GM21447 (cell line): ENCODE measurements around the gene PHLDA3.
"Not testable (repeated sequence)": the region's sequence is repeated elsewhere in the genome, so short reads cannot be mapped to it uniquely, and the experiment has no call there.

Experiments used
- ATAC-seq: cut with Tn5 transposase; IDR thresholded peaks from one replicate; pipeline ENCODE4 v1.9.1; 2021; ENCODE audit not compliant: unreplicated experiment

PHLDA3 gene

GRCh38 chr1:201487742-201488141 is 18.8 kb upstream of the PHLDA3 start:
- no peak for ATAC-seq

GRCh38 chr1:201486187-201486586 is 17.2 kb upstream of the PHLDA3 start:
- no peak for ATAC-seq

DNA sequence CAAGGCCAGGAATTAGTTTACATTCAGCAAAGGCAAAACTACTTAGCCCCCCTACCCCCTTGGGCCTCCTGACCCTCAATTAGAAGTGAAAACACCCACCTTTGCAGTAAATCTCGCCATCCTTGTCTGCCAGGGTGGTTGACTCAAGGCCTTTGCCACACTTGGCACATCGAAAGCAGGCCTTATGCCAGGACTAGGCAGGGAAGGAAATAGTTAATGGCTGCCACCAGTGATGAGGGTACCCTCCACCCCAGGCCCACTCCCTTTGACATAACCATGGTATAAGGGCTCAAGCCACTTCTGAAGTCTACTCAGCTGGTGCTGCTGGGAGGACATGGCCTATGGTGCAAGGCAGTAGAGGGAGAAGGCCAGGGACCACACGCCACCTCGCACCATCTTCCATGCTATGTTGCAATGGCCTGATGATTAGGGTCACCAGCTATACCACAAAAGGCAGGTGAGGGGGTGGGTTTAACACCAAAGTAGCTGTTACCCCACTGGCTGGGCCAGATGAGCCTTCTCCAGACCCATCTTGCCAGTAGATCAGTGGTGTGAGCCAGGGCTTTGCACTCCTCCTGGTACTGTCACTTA is 16.3 kb upstream of the PHLDA3 start:
- no peak for ATAC-seq

DNA sequence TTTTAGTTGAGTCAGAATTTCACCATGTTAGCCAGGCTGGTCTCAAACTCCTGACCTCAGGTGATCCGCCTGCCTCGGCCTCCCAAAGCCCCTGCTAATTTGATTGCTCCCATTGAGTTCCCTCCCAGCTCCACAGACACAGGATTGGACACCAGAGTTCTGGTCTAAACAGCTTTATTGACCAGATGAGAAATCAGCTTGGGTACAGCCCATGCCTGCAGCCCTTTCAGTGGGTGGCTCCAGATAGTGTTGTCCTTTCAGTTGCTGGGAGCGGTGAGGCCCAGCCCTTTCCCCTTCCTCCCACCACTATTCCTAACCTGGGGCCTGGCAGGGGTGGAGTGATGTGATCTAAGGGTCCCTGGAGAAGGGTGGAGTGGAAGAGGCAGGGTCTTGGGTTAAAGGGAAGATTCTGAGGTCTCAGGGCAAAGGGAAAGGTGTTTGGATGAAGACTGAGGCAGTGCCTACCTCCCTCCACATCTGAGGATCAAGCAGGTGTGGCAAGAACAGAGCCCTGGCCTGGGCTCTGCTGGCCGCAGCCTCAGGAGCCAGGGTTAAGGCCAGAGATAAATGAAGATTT is 14.5 kb upstream of the PHLDA3 start:
- no peak for ATAC-seq

DNA sequence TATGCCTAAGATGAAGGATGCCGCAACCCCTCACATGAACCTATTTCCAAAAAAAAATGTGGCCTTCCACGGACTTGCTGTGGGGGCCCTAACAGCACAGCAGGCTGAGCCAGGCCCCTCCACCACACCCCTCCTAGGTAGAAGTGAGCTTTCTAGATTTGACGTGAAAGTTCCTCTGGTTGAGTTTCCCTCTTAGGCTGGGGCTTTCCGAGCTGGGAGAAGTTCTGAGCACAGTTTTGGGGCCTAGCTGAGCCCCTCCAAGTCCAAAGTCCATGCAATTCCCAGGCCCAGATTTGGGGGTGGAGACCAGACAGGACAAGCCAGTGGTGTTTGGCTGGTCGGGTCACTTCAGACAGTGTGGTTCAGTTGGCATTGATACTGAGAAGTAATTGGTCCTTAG is 13.8 kb upstream of the PHLDA3 start:
- ATAC-seq = no peak

- peak; percentile 70 for ATAC-seq
Measured at GRCh38 chr1:201481761-201482493, 12.9 kb upstream of the PHLDA3 start.

- ATAC-seq = no peak
Measured at GRCh38 chr1:201481004-201481380, 12.0 kb upstream of the PHLDA3 start.

DNA sequence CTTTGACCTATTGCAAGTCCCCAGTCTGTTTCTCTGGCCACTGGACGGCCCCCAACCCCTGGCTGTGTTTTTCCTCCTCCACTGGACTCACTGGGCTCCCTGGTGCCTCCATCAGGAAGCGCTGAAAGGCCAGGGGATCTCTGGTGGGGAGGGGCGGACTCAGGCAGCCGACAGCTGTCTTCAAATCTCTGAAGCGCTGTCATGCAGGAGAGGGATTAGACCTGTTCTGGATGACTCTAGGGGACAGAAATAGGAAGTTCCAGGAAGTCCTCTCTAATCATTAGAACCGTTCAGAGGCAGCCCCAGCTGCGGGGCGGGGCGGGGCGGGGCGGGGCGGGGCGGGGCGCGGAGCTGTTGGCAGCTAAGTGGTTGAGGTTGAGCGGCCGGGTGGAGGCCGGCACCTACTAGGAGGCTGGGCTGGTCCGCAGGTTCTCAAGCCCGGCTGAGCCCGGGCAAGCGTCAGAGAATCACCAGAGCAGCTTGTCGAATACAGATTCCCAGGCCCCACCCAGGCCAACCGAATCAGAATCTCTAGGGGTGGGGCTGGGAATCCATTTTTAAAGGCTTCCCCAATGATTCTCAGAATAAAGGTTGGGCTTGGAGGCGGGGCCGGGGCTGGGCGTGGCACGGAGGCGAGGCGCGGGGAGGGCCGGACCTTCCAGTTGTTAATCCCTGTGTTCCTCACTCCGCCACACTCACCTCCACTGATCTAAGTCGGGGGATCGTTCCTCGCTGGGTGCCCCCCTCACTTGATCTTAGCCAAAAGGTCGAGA is 11.4 kb upstream of the PHLDA3 start:
- peak; percentile 65 for ATAC-seq

GRCh38 chr1:201479201-201479730 is 10.3 kb upstream of the PHLDA3 start:
- ATAC-seq = no peak

DNA sequence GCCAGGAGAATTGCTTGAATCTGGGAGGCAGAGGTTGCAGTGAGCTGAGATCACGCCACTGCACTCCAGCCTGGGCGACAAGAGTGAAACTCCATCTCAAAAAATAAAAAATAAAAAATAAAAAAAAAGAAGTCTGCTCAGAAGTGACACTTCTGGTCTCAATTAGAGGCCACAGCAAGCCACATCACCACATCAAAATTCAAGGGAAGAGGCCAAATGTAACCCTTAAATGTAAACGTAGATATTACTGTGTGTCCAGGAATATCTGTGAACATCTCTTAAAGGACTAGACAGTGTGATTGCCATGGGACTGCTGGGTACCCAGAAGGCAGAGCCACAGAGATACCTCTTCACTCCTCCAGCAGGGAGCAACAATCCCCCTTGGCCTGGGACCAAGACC is 9.7 kb upstream of the PHLDA3 start:
- not testable (repeated sequence) for ATAC-seq

DNA sequence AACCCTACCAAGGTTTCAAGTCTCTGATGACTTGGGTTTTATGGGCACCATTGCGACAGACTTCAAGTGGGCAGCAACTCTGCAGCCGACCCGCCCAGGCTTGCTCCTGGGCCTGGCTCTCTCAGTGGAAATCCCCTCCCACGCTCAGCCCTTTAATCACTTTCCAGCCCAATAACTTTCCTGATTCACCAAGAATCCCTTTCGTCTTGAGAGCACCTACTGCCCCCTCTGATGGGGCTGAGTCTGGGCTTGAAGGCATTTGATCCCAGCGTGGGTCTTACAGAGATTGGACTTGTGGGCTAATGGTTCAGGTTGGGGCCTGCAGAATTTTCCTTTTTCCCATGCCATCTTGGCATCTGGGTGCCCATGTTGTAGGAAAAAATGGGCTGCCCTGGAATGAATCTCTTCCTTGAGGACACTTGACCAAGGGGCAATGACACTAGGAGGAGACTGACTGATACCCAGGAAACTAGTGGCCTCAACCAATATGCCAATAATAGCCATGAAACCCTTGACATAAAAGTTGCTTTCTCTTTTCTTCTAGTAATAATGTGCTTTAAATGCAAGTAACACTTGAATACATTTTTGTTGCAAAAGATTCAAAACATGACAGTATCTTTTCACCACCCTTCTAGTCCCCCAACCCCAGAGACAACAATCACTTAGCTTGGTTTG is 7.8 kb upstream of the PHLDA3 start:
- ATAC-seq = no peak

DNA sequence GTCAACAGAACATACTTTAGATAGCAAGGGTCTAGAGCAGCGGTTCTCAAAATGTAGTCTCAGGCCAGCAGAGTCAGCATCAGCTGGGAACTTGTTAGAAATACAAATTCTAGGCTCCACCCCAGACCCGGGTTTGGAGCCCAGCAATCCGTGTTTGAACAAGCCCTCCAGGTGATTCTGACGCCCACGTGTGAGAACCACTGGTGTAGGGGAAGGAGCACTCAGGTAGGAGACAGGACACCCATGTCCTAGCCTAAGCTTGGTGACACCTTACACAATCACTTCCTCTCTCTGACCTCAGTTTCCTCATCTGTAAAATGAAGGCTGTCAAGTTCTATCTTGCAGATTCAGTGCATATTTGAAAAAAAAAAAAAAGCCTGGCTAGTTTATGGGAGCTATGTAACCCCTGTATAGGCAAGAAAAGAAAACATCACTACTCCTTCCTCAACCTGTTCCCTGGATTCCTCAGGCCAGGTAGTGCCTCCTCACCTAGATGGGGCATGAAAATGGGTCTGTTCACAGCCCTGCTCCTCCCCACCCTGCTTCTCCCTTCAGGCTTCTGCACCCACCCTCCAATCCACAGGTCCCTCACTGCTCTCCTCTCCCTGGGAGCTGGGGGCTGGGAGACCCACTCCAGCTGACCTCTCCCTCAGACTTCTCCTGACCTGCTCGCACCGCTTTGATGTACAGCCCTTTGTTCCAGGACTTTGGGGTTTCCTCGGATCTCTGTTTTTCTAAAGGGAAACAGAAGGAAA is 7.1 kb upstream of the PHLDA3 start:
- ATAC-seq = no peak

DNA sequence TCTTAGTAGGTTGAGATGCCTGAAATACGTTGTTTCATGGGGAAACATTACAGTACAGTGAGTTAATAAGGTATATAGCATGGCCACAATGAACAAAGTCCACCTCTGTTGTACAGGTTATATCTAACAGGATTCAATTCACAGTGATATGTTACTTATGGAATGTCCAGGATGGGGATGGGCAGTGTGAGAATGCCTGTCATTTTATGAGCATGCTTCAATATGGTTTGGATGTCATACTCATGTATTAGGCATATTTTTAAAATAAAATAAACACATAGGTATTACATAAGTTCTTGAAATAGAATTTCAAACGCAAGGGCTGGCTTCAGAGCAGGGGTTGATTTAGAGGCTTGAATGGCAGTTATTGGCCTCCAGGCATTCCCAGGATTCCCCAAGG is 6.1 kb upstream of the PHLDA3 start:
- ATAC-seq = no peak

DNA sequence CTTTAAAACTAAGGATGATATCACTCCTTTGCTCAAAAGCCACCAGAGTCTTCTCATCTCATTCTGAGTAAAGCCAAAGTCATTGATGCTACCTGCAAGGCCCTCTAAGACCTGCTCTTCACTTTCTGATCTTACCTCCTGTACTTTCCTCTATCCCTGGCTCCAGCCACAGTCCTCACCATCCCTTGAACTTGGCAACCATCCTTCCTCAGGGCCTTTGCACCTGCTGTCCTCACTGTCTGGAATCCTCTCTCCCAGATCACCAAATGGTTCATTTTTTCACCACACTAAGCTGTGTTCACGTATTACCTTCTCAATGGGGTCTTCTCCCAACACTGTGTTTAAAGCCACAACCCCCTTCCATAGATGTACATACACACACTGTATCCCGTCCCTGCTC is 4.3 kb upstream of the PHLDA3 start:
- no peak for ATAC-seq

- not testable (repeated sequence) for ATAC-seq
Measured at GRCh38 chr1:201472321-201472720, 3.3 kb upstream of the PHLDA3 start.

DNA sequence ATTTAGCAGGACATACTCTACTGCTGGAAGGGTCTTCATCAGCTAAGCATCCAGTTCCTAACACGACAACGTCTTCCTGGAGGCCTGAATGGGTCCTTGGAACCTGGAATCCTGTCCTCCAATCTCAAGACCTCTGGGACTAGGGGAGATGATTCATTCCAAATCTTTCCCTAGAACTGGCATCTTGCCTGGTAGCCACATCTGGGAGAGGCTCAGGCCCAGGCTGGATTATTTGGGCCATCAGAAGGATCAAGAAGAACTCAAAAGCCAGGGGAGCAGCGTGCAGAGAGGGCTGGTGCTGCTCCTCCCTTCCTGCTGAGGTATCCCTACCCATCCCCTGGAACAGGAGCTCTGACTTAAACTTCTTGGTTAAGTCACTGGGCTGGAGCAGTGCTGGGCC is 2.8 kb upstream of the PHLDA3 start:
- ATAC-seq = no peak

- no peak for ATAC-seq
Measured at GRCh38 chr1:201470581-201470980, 1.6 kb upstream of the PHLDA3 start.

GRCh38 chr1:201469645-201470074 is 672 bp upstream of the PHLDA3 start:
- ATAC-seq = no peak

GRCh38 chr1:201468501-201468843 is 516 bp downstream of the PHLDA3 start:
- ATAC-seq = peak; percentile 46

GRCh38 chr1:201466492-201466891 is 2.5 kb downstream of the PHLDA3 start:
- no peak for ATAC-seq
